Measurements from ENCODE around the gene PHACTR1.

- no peak for TF ChIP-seq POLR2AphosphoS5 (IDR thresholded peaks at IDR 0.05; ENCODE audit: low read depth, low read length)
- no peak for TF ChIP-seq POLR2A (IDR thresholded peaks at IDR 0.05; ENCODE audit: low read depth, low read length)
Measured at GRCh38 chr6:12869816-12870432, 153.4 kb downstream of the PHACTR1 start.

All from GM12892 (cell line).